Activated T-cell treated with anti-CD3 and anti-CD28 coated beads, Interleukin-2, amount 50 U/mL, for 48 hours (primary cell): ENCODE data around the gene ZNF524.

Experiments
- DNase-seq, 2 experiments: peaks; one replicate each; pipeline ENCODE4 v3.0.0-alpha.2; 2020

Gene ZNF524

DNA sequence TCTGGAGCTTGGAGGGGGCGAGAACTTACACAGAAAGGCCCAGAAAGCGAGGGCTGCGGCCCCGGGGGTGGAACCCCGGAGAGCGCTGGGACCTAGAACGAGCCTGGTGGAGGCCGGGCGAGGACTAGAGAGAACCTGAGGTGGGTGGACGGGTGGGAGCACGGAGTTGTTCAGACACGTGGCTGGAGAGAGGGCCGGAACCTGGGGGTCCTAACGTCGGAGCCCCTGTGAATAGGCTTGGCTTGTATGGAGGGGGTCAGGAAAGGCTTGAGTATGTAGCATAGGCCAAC lies 43.7 kb downstream of the ZNF524 start:
- DNase-seq: no peak

DNA sequence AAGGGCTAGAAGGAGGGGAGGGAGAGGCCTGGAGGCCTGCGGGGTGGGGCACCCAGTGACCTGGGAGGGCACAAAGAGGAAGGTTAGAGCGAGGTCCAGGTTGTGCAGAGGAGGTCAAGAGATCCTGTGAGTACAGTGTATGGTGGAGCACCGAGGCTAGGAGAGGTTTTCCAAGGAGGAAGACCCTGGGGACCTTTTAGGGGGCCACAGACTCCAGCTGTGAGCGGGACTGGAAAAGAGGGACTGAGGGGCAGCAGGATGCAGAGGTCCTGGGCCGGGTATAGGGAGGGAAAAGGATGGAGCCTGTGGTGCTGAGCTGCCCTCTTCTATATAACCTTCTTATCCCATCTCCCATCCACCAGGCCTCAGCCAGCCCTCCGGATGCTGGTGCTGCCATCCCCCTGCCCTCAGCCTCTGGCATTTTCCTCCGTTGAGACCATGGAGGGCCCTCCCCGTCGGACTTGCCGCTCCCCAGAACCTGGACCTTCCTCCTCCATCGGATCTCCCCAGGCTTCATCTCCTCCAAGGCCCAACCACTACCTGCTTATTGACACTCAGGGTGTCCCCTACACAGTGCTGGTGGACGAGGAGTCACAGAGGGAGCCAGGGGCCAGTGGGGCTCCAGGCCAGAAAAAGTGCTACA lies 44.2 kb downstream of the ZNF524 start:
- no peak for DNase-seq

DNA sequence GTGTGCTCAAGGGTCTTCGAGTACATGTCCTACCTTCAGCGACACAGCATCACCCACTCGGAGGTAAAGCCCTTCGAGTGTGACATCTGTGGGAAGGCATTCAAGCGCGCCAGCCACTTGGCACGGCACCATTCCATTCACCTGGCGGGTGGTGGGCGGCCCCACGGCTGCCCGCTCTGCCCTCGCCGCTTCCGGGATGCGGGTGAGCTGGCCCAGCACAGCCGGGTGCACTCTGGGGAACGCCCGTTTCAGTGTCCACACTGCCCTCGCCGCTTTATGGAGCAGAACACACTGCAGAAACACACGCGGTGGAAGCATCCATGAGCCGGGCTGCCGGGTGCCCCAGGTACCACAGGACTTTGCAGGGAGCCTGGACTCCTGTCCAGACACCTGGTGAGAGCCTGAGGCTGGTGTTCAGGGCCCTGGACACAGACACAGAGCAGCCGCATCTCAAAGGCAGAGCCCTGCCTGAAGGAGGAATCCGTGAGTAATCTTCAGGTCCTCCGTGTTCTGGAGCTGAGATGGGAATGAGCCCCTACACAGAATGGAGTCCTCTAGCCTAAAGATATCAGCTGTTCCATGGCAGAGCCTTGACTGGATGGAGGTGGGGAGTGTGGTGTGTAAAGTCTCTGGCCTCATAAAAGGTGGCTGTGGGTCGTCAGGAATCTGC lies 44.9 kb downstream of the ZNF524 start:
- DNase-seq: no peak

DNA sequence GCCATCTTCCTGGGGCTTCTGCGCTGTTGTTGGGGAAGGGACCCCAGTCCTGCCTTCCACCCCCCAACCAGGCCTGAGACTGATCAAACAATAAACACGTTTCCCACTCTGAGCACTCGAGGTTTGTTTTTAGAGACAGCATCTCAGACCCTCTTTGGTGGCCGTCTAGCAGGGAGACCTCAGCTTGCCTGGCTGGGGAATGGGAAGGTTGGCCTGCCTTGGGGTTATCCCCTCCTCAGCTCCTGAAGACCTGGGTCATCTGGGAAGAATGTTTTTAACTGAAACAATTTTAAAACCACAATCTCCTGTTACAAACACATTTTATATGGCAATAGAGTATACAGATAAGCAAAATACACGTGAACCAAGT lies 45.4 kb downstream of the ZNF524 start:
- no peak for DNase-seq

DNA sequence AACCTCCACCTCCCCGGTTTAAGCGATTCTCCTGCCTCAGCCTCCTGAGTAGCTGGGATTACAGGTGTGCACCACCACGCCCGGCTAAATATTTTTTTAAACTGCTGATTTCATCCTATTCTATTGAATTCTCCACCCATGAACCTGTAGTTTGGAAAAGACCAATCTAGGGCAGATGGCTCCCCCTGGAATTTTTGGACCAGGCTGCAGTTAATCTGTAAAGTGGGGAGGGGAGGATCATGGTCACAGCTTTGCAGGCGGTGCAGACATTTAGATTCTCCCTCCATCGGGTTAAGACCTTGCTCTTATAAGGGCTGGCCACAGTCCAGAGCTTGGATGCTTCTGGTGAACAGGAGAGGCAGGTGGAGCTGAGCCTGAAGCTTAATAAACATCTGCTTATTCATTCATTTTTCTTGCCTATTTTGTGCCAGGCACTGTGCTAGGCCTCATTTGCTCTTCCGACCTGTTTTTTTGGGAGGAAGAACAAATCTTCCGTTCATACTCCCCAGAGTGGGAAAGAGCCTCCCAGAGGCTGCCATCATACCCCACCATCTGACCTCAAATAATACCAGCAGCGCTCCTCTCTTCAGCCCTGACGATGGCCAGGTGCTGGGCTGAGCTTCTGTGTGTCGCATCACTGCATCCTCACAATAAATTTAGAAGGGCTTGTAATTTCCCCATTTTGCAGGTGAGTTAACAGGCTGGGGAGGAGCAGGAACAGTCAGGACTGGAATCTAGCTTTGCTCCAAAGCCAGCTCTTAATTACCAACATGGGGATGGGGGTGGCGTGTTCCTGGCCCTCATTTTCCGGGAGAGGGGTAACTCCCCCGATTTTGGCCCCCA lies 47.0 kb downstream of the ZNF524 start:
- no peak for DNase-seq

DNA sequence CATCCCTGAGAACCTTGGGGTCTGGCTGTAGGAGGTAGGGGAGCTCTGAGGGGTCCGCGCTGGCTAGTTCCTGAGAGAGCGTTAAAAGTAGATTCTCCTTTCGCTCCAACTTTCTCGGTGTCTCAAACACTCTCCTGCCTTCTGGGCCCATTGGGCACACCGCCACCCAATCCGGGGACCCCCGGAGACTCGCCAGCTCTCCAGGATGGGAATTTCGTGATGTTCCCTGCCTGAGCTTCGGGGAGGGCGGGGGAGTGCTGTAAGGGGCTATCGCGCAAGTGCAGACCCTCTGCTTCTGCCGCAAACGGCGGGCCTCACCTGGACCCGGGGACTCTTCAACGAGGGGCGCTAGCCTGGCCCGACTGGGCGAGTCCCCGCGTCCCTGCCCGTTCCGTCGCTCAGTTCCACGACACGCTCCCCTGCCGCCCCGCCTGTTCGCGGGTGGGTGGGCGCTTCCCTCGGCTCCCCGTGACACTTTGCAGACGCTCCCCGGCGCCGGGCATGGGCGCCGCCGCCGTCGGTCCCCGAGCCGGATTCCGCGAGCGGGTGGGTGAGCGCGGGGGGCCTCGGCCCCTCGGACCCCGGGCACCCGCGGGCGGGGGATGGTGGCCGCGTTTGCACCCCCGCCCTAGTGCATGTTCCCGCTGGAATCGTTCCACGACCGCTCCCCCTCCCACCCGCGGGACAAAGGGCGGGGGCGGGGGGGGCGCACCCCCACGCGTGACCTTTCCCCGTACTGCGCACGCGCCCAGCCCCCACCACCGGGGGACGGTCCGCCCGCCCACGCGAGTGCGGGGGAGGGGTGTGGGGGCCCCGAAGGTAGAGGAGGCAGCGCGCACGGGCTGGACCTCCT lies 47.9 kb downstream of the ZNF524 start, which contains the start of gene CCDC106:
CCDC106 (plus strand) TSS at position 481 of the 853 bp plus-strand sequence. CDS start 835 bp downstream, outside the sequence.
- peak; percentile 61 to 72 for DNase-seq

DNA sequence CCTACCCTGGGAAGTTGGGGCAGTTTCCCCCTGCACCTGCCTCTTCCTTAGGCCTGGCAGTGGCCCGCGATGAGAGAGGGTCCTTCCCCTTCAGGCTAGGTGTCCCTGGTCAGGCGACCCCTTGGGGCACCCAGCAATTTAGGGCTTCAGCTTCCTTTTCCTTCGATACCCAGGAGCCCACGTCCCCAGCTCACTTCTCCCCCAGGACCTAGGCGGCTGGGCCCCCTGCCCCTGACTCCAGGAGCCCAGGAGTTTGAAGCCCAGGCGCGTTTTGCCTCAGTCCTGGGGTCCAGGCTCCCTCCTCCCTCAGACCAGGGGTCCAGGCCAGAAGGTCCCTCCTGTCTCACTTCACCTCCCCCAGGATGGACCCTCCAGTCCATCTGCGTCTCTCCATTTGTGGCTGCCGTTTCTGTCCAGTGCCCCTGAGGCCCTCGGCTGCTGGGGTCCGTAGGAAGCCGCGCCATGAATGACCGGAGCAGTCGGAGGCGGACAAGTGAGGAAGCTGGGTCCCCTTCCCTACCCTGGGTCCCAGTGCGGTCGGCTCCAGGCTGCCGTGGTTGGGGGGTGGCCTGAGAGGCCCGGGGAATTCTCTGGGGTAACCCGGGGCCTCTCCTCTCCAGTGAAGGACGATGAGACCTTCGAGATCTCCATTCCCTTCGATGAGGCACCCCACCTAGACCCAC lies 48.6 kb downstream of the ZNF524 start:
- DNase-seq: no peak

DNA sequence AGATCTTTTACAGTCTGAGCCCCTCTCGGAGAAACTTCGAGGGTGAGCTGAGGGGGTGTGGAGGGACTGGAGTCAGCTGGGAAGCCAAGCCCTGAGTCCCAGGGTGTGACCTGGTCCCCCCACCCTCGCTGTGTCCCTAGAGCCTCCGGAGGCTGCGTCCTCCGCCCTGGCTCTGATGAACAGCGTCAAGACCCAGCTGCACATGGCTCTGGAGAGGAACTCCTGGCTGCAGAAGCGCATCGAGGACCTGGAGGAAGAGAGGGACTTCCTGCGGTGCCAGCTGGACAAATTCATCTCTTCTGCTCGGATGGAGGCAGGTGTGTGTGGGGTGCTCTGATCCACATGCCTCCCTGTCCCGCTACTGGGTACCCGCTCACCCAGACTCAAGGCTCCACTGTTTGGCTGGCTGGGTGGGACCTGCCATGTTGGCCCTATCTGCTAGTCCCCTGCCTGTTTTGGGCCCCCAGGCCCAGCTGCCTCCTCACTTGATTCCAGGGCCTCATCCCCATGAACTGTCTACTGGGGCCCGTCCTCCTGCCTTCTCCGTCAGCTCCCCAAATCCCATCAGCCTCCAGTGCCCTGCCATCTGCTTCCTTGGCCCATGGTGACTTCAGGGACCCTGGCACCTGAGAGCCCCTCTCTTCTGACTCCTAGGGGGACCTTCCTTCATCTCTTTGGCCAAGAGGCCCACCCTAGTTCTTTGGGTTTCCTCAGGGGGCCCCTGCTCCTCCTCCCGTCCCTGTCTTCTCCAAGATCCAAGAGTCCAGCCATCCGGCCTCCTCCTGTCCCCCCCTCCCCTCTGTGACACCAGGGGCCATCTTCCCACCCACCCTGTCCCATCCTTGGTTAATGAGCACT lies 49.4 kb downstream of the ZNF524 start:
- no peak for DNase-seq

DNA sequence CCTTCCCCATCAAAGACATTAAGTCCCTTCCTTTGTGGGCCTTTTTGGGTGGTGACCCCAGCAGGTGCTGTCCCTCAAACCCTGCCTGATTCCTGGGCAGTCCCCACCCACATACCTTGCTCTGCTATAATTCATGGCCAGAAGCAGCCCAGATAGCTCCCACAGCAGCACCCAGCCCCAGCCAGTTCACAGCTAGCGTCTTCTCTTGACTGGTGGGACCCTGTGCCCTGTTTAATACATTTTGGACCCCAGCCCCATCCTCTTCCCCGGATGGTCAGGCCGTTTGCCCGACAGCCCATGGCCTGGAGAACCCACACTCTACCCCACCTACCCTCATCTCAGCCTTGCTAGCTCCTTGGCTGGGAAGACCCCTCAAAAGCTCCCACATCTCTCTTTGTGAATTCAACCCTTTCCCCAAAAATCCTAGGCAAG lies 50.1 kb downstream of the ZNF524 start:
- DNase-seq: no peak

DNA sequence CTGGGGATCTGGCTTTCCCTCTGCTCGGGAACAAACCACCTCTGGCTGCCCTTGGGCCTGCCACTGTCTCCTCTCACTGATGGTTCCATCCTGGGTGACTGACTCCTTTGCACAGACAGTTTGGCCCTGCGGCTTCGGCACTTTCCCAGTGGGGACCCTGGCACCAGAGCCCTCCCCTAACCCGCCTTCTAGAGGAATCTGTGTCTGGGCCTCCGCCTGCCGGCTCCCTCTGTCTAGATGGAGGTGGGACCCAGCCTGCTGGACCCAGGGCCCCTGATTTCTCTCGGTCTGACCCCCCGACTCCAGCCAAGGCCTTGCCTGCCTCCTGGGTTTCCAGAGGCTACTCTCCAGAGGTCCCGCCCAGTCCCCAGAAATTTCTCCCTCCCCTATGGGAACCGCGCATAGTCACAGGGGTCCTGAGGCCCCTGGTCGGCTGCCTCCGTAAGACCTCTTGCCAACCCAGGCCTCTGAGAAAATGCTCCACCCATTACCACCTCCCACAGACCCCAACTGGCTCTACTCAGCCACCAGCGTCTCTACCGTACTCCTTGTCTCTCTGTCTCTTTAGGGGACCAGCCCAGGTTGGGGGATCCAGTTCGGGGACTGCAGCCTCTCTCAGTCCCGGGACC lies 50.6 kb downstream of the ZNF524 start:
- no peak for DNase-seq

DNA sequence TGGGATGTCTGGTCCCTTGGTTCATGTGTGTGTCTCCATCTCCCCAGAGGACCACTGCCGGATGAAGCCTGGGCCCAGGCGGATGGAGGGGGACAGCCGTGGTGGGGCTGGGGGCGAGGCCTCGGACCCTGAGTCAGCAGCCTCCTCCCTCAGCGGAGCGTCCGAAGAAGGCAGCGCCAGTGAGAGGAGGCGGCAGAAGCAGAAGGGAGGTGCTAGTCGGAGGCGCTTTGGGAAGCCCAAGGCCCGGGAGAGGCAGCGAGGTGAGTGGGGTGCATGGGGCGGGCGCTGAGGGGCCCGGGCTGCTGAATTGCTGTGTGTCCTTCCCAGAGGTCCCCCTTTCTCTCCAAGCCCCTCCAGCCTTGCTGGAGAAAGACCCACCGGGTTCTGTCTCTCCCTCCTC lies 51.1 kb downstream of the ZNF524 start:
- DNase-seq: no peak

DNA sequence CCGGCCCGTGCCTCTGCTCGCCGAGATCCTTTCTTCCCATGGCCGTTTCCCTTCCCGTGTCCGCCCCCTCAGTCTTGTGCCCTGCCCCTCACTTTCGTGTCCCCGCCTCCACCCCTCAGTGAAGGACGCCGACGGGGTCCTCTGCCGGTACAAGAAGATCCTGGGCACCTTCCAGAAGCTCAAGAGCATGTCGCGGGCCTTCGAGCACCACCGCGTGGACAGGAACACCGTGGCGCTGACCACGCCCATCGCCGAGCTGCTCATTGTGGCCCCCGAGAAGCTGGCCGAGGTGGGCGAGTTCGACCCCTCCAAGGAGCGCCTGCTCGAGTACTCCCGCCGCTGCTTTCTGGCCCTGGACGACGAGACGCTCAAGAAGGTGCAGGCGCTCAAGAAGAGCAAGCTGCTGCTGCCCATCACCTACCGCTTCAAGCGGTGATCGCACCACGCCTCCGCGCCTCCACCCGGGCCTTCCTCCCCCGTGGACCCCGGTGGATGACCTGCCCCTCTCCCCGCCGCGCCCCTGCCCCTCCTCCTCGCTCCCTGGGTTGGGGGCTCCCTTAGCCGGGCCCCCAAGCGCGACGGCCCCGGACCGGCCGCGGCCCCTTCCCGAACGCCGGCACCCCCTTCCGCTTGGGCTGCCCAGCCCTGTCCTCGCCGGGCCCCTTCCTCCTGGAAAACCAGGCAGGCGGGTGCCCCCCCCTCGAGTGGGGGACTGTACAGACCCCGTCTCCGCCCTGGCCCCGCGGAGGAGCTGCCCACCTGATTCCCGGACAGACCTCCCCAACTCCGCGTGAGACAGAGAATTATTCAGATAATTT lies 52.4 kb downstream of the ZNF524 start:
- no peak for DNase-seq
